Measurements from ENCODE around the gene ZNF417. TPM values are rescaled to one million over a fixed set of nuclear protein-coding genes. Genes with fewer than 3 reads are reported as not detected.
"Not testable (repeated sequence)": the region's sequence is repeated elsewhere in the genome, so short reads cannot be mapped to it uniquely, and the experiment has no call there.

The ZNF417 gene
- total RNA-seq: 31.0 TPM

- peak; percentile 93 for DNase-seq (ENCODE audit: low spot score)
Observed at GRCh38 chr19:57916168-57916995, at the start of gene ZNF417. TSS of gene ZNF417 (minus strand) at chr19:57916592. CDS start at chr19:57916411, 181 bp downstream.

- no peak for DNase-seq (ENCODE audit: low spot score)
Observed at GRCh38 chr19:57964761-57965160, 48.4 kb upstream of the ZNF417 start.

- no peak for DNase-seq (ENCODE audit: low spot score)
Observed at GRCh38 chr19:57961785-57962184, 45.4 kb upstream of the ZNF417 start.

- no peak for DNase-seq (ENCODE audit: low spot score)
Observed at GRCh38 chr19:57954996-57955395, 38.6 kb upstream of the ZNF417 start.

GRCh38 chr19:57949702-57950101 lies 33.3 kb upstream of the ZNF417 start:
- no peak for DNase-seq (ENCODE audit: low spot score)

GRCh38 chr19:57949296-57949695 lies 32.9 kb upstream of the ZNF417 start:
- no peak for DNase-seq (ENCODE audit: low spot score)

- peak; percentile 97 for DNase-seq (ENCODE audit: low spot score)
Observed at GRCh38 chr19:57947419-57948134, 31.2 kb upstream of the ZNF417 start, which contains the start of gene ZNF256. TSS of gene ZNF256 (minus strand) at chr19:57947706. CDS start at chr19:57947474, 232 bp downstream.

GRCh38 chr19:57947088-57947418 lies 30.7 kb upstream of the ZNF417 start:
- no peak for DNase-seq (ENCODE audit: low spot score)

- no peak for DNase-seq (ENCODE audit: low spot score)
Observed at GRCh38 chr19:57946316-57946715, 29.9 kb upstream of the ZNF417 start.

GRCh38 chr19:57941593-57941992 lies 25.2 kb upstream of the ZNF417 start:
- no peak for DNase-seq (ENCODE audit: low spot score)

GRCh38 chr19:57935731-57936130 lies 19.3 kb upstream of the ZNF417 start:
- DNase-seq (ENCODE audit: low spot score): no peak

GRCh38 chr19:57934820-57935665 lies 18.7 kb upstream of the ZNF417 start, which contains the start of gene ZNF418:
TSS of gene ZNF418 (minus strand) at chr19:57935402. CDS start at chr19:57933822, 1,580 bp downstream.
- DNase-seq (ENCODE audit: low spot score): peak; percentile 81

- DNase-seq (ENCODE audit: low spot score): no peak
Observed at GRCh38 chr19:57927587-57927986, 11.2 kb upstream of the ZNF417 start.

GRCh38 chr19:57914531-57914930 lies 1.9 kb downstream of the ZNF417 start:
- DNase-seq (ENCODE audit: low spot score): no peak

GRCh38 chr19:57907394-57907793 lies 9.0 kb downstream of the ZNF417 start:
- DNase-seq (ENCODE audit: low spot score): no peak

GRCh38 chr19:57905258-57905657 lies 11.1 kb downstream of the ZNF417 start:
- DNase-seq (ENCODE audit: low spot score): no peak

- DNase-seq (ENCODE audit: low spot score): no peak
Observed at GRCh38 chr19:57903618-57904184, 12.7 kb downstream of the ZNF417 start.

GRCh38 chr19:57900311-57900710 lies 16.1 kb downstream of the ZNF417 start:
- DNase-seq (ENCODE audit: low spot score): no peak

- not testable (repeated sequence) for DNase-seq (ENCODE audit: low spot score)
Observed at GRCh38 chr19:57890706-57891105, 25.7 kb downstream of the ZNF417 start.

- DNase-seq (ENCODE audit: low spot score): peak; percentile 93
Observed at GRCh38 chr19:57888560-57889231, 27.7 kb downstream of the ZNF417 start, which contains the start of gene ZNF814. TSS of gene ZNF814 (minus strand) at chr19:57889037. CDS start at chr19:57888802, 235 bp downstream.

GRCh38 chr19:57888107-57888559 lies 28.3 kb downstream of the ZNF417 start:
- DNase-seq (ENCODE audit: low spot score): peak; percentile 16

Measured in mucosa of gallbladder (tissue), 1 donor.